HG02610 (cell line): ENCODE results near the gene CHADL.
A peak's percentile ranks its signal among the peaks of the same experiment; 100 is the strongest.

Experiments used
- ATAC-seq: cut with Tn5 transposase; IDR thresholded peaks from one replicate; pipeline ENCODE4 v1.9.1; 2021; ENCODE audit warnings: mild to moderate bottlenecking, moderate library complexity; ENCODE audit not compliant: unreplicated experiment

Gene CHADL

DNA sequence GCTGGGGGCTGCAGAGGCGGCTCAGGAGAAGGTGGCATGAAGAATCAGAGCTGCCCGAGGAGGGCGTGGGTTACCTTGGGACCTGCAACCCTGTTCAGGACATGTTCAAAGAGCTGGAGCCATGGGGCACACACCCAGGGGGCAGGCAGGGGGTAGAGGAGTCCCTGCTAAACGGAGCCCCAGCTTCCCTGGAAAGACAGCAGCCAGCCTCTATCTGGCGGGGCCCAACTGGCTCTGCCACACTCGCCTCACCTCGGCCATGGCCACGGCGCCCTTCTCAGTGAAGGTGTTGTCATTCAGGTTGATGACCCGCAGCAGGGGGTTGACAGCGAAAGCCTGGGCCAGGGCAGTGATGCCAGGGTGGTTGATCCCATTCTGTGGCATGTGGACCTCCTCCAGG lies 17.0 kb upstream of the CHADL start:
- ATAC-seq, result no peak

DNA sequence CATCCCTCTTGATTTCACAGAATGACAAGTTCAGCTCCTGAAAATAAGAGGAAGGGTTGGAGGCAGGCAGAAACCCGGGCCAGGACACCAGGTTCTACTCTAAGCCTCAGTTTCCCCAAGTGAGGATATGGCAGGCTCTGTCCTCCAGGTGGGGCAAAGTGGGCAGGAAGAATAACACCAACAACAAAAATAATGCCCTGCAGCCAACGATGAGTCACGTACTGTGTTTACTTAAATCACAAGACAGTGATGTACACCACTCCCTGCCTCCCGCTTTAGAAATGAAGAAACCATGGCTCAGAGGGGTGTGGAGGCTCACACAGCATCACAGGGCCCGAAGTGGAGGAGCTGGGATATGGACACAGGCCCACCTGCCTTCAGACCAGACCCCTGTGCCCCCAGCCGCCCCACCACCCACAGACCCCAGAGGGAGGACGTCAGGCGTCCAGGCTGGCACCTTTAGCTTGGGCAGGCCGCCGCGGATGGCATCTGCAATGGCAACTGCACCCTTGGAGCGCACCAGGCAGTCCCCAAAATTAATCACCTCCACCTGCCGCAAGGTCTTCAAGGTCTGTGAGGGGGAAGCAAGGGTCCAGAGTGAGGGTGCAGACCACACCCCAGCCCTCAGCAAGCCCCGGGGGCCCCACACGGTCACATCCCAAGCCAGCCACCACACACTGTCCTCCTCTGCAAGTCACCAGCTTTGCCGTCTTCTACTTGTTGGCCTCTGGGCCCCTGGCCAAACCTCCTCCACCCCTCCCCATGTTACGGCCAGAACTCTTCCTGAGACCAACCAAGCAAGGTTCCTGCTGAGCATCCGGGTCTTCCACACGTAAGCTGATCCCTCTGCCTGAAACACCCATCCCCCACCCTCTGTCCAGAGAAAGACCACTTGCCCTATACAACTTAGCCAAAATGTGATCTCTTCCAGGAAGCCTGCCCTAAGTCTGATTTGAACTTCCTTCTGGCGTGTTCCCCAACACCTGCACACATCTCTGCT lies 15.8 kb upstream of the CHADL start:
- ATAC-seq, result no peak

GRCh38 chr22:41254230-41254629 lies 13.5 kb upstream of the CHADL start:
- no peak for ATAC-seq

GRCh38 chr22:41252365-41252764 lies 11.6 kb upstream of the CHADL start:
- ATAC-seq, result no peak

DNA sequence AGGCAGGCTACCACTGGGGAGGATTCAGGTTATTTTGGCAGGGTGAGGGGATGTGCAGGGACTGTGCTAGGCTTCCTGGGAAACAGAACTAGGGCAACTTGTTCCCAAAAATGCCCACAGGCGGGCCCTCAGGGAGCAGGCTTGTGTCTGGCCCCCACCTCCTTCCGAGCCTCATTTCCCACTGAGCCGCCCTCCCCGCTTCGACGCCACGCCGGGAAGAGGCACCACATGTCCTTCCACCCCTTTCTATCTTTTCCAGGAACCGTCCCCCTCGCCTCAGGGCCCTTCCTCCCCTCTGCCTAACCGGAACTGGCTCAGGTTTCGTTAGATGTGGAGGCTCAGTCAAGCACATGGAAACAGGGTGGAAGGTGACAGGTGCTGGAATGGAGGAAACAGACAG lies 9.4 kb upstream of the CHADL start:
- ATAC-seq, result no peak

DNA sequence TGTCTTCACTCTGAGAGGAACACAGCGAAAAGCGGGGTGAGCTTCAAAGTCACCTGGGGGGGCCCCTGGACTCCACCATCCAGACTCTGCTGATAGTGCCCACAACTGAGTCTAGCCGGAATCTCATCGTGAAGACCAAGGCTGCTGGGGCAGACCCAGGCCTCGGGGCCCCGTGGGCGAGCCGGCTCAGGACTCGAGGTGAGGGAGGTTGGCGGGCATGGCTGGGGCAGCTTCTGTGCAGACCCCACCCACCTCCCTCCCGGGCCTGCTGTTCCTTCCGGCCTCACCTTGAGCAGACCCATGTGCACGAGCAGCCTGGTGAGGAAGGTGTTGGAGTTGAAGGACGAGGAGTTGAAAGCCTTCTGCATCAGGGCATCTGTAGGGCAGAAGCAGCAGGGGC lies 8.7 kb upstream of the CHADL start:
- ATAC-seq, result no peak

GRCh38 chr22:41248758-41249157 lies 8.0 kb upstream of the CHADL start:
- ATAC-seq, result no peak

- no peak for ATAC-seq
These were observed 7.6 kb upstream of the CHADL start for GRCh38 chr22:41248314-41248713.

DNA sequence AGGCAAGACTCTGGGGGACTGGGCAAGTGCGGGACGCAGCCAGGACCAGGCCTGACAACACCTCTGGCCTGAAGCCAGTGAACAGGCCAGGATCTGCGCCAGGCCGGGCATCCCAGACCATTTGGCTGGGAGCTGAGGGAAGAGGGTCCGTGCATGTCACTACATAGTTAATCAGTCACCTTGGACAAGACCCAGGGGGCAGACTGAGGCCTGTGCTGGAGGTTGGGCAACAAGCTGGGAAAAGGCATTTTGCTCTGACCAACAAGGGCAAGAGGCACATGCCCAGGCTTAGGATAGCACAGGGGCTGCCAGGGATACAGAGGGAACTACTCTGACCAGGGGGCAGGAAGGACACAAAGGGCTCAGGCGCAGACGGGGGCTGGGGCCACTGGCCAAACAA lies 7.0 kb upstream of the CHADL start:
- ATAC-seq, result no peak

DNA sequence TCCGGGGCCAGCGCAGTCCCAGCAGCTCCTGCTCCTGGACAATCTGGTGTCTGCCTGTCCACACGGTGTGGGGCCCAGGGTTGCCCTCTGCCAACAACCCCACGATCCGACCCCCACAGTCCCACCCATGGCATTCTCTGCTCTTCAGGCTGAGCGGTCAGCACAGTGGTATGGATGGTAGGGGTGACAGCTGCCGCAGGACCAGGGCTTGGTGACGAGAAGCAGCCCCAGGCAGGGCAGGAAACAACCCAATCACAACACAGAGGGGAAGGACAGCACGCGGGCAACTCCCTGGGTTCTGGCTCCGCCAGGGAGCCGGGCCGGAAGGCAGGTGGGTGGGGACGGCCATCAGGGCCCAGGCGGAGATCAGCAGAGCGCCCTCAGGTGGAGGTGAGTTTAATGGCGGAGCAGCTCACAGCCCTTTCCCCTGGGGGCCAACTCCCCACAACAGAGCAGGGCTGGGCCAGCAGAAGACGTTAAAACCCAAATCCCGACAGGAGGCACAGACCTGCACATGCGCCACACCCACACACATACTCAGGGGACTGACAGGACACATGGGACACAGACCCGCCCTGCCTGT lies 5.3 kb upstream of the CHADL start:
- no peak for ATAC-seq

DNA sequence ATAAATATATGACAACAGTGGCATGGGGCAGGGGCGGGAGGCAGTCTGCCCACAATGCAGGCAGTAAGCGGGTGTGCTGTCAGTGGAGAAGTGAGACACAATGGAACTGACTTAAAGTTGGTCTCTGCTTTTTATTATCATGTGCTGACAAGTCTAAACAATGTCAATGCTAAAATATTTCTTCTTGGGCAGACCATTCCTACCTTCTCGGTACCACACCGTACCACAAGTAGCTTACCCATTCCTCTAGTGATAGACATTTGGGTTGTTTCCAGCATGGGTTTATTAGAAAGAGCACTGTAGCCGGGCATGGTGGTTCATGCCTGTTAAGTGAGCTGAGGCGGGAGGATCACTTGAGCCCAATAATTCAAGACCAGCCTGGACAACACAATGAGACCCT lies 2.6 kb upstream of the CHADL start:
- no peak for ATAC-seq

DNA sequence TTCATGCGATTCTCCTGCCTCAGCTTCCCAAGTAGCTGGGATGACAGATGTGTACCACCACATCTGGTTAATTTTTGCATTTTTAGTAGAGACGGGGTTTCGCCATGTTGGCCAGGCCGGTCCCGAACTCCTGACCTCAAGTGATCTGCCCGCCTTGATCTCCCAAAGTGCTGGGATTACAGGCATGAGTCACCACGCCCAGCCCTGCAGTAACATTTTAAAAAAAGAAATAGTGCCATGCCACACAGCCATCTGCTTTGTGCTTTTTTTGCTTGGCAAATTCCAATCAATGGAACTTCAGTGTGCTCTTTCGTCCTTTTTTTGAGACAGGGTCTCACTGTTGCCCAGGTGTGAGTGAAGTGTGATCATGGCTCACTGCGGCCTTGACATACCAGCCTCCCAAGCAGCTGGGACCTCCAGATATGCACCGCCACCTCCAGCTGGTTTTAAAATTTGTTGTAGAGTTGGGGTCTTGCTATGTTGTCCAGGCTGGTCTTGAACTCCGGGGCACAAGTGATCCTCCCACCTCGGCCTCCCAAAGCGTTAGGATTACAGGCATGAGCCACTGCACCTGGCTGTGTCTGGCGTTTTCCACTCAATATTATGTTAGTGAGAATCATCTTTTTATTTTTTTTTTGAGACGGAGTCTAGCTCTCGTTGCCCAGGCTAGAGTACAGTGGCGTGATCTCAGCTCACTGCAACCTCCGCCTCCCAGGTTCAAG lies 1.8 kb upstream of the CHADL start:
- ATAC-seq, result no peak

GRCh38 chr22:41241133-41241676 lies 474 bp upstream of the CHADL start:
- no peak for ATAC-seq

DNA sequence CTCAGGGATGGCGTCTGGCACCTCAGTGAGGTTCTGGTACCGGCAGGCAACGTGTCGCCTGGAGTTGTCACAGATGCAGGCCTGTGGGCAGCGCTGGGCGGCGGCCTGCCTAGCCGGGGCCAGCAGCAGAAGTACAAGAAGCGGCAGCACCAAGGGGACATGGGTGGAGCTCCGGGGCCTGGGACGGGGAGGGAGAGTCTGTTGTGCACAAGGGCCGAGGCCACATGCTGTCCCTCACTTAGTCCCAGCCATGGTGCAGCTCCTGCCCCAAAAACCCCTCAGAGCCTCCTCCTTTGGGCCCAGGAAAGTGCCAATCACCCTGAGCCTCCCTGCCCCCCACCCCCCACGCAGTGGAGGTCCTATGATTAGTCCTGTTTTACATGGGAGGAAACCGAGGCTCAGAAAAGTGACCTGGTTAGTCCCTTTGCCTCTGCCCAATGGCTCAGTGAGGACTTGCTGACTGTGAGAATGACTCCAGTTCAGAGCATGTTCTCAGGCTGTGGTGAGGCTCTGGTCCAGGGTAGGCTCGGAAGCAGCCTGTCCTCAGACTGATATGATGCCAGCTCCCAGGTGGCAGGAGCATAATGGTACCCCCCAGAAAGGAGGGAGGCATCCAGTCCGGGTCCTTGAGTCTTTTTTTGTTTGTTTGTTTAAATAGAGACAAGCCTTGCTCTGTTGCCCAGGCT lies 1.1 kb downstream of the CHADL start:
- no peak for ATAC-seq

DNA sequence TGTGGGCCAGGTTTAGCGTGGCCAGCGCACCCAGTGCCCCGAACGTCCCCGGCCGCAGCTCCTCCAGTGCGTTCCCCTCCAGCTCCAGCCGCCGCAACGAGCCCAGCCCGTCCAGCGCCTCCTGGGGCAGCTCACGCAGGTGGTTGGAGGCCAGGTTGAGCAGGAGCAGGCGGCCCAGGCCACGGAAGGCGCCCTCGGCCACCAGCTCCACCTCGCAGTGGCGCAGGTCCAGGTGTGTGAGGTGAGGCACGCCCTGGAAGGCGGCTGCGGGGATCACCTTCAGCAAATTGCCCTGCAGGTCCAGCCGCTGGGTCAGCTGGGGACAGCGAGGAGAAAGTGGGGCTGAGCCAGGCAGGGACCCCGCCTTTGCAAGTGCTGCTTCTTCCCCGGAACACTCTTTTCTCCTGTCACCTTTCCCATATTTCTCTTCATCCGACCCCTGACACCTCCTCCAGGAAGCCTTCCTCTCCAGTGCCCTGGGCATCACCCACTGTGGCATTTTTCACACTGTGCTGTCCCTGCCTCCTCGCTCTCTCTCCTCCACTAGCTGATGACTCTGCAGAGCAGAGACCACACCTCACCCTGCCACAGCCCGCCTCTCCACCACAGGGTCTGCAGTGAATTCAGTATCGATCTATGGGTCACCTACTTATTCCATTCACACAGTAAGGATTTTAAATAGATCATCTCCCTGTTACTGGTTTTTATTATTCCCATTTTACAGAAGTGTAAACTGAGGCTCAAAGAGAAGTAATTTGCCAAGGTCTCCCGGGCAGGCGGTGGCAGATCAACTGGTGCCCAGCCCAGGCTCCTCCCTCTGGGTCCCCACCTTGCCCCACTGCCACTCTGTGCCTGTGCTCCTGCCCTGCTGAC lies 1.9 kb downstream of the CHADL start:
- no peak for ATAC-seq

GRCh38 chr22:41237707-41238569 lies 2.8 kb downstream of the CHADL start:
- peak; percentile 77 for ATAC-seq

GRCh38 chr22:41237036-41237706 lies 3.6 kb downstream of the CHADL start:
- ATAC-seq, result no peak
